ENCODE results near the gene HBG1. TPM values are rescaled to one million over a fixed set of nuclear protein-coding genes. Genes with fewer than 3 reads are reported as not detected.
"Not testable (repeated sequence)": the region's sequence is repeated elsewhere in the genome, so short reads cannot be mapped to it uniquely, and the experiment has no call there.

Gene HBG1
- total and polyA plus RNA-seq, 2 donors (not counting 1 experiment from before 2014, with no cell fraction given), result not detected

- CTCF ChIA-PET, result no interaction called here
- Histone ChIP-seq H3K36me3 (replicated peaks in 1 of 2; ENCODE audit: control extremely low read depth in 1 of 2, control insufficient read depth in 1 of 2, extremely low read depth in 1 of 2, insufficient read depth in 2 of 2, low read length in 1 of 2) (no peaks in the 10 kb centered on the region), H3K27ac (ENCODE audit: low read length in 2 of 2) (no peak overlapping the region), H3K9ac (ENCODE audit: low read length) (no peak overlapping the region), H3K79me2 (ENCODE audit: control insufficient read depth, insufficient read depth, low read length) (no peaks in the 10 kb centered on the region), H3K4me2 (replicated peaks; ENCODE audit: low read depth, low read length, poor library complexity, severe bottlenecking) (no peak overlapping the region), H2AFZ (ENCODE audit: insufficient read depth, low read depth, low read length, poor library complexity, severe bottlenecking) (no peak overlapping the region), H3K9me3 (ENCODE audit: control extremely low read depth in 1 of 3, control insufficient read depth in 2 of 3, insufficient read depth in 1 of 3, low read length in 2 of 3) (peaks cover 0 to 5% (median 0%) of the 10 kb centered on the region in 3 donors), H3K4me3 (ENCODE audit: control extremely low read depth in 1 of 5, extremely low read depth in 1 of 5, insufficient read depth in 1 of 5, low read depth in 2 of 5, low read length in 4 of 5) (no peak overlapping the region), H3K27me3 (replicated peaks in 1 of 4; ENCODE audit: control extremely low read depth in 1 of 4, control insufficient read depth in 3 of 4, insufficient read depth in 4 of 4, low read length in 3 of 4) (no peaks in the 10 kb centered on the region), H4K20me1 (ENCODE audit: control insufficient read depth, insufficient read depth, low read length, poor library complexity, severe bottlenecking) (no peaks in the 10 kb centered on the region), H3K4me1 (ENCODE audit: control insufficient read depth in 2 of 2, insufficient read depth in 2 of 2, low read length in 2 of 2) (no peaks in the 10 kb centered on the region)
- ATAC-seq (ENCODE audit: low read depth) (no peak), DNase-seq (no peak)
- POLR2A ChIA-PET, result no interaction called here
- WGBS (ENCODE audit: insufficient coverage), result 83% methylated on average over 1 of the region's 2 CpGs
- intact Hi-C loops (cut with micrococcal nuclease), result no loop called here
- H3K27me3 Mint-ChIP-seq, result peaks cover 20% of the 10 kb centered on the region
- H3K4me3 Mint-ChIP-seq, result no peak overlapping the region
- TF ChIP-seq CTCF (IDR thresholded peaks at IDR 0.05), result no peak
- TF ChIP-seq EZH2 (IDR thresholded peaks at IDR 0.05; ENCODE audit: borderline replicate concordance, insufficient read depth, low read depth, low read length, poor library complexity, severe bottlenecking), result no peak
- H3K9me3 Mint-ChIP-seq (ENCODE audit: insufficient read depth), result peaks cover 12% of the 10 kb centered on the region
- H3K27ac Mint-ChIP-seq, result no peak overlapping the region
- H3K4me1 Mint-ChIP-seq, result no peaks in the 10 kb centered on the region
Measured at GRCh38 chr11:5257296-5257695, 7.6 kb upstream of the HBG1 start.

GRCh38 chr11:5254646-5255413 lies 5.2 kb upstream of the HBG1 start, which contains the start of gene HBG2:
Gene HBG2, minus strand, starts transcription at chr11:5254781. Its CDS starts 53 bp downstream, at chr11:5254728.
- intact Hi-C loops (cut with micrococcal nuclease); DNase-seq; H3K4me1 Mint-ChIP-seq; H3K4me3 Mint-ChIP-seq; POLR2A ChIA-PET; H3K27me3 ChIP-seq (replicated peaks in 1 of 4; ENCODE audit: control extremely low read depth in 1 of 4, control insufficient read depth in 3 of 4, insufficient read depth in 4 of 4, low read length in 3 of 4); H3K27ac Mint-ChIP-seq; H2AFZ ChIP-seq (ENCODE audit: insufficient read depth, low read depth, low read length, poor library complexity, severe bottlenecking); ATAC-seq (ENCODE audit: low read depth); H3K9me3 Mint-ChIP-seq (ENCODE audit: insufficient read depth); H3K27ac ChIP-seq (ENCODE audit: low read length in 2 of 2); H3K79me2 ChIP-seq (ENCODE audit: control insufficient read depth, insufficient read depth, low read length); CTCF ChIA-PET; H3K9me3 ChIP-seq (ENCODE audit: control extremely low read depth in 1 of 3, control insufficient read depth in 2 of 3, insufficient read depth in 1 of 3, low read length in 2 of 3); H3K4me1 ChIP-seq (ENCODE audit: control insufficient read depth in 2 of 2, insufficient read depth in 2 of 2, low read length in 2 of 2); H3K9ac ChIP-seq (ENCODE audit: low read length); H3K36me3 ChIP-seq (replicated peaks in 1 of 2; ENCODE audit: control extremely low read depth in 1 of 2, control insufficient read depth in 1 of 2, extremely low read depth in 1 of 2, insufficient read depth in 2 of 2, low read length in 1 of 2); H4K20me1 ChIP-seq (ENCODE audit: control insufficient read depth, insufficient read depth, low read length, poor library complexity, severe bottlenecking); H3K4me3 ChIP-seq (ENCODE audit: control extremely low read depth in 1 of 5, extremely low read depth in 1 of 5, insufficient read depth in 1 of 5, low read depth in 2 of 5, low read length in 4 of 5); H3K4me2 ChIP-seq (replicated peaks; ENCODE audit: low read depth, low read length, poor library complexity, severe bottlenecking): not testable (repeated sequence)
- H3K27me3 Mint-ChIP-seq, result peaks cover 18% of the 10 kb centered on the region
- no CpG with 5 or more reads among the region's 9 CpGs for WGBS (ENCODE audit: insufficient coverage)

GRCh38 chr11:5254023-5254422 lies 4.4 kb upstream of the HBG1 start:
- H3K4me3 ChIP-seq (ENCODE audit: control extremely low read depth in 1 of 5, extremely low read depth in 1 of 5, insufficient read depth in 1 of 5, low read depth in 2 of 5, low read length in 4 of 5); H3K36me3 ChIP-seq (replicated peaks in 1 of 2; ENCODE audit: control extremely low read depth in 1 of 2, control insufficient read depth in 1 of 2, extremely low read depth in 1 of 2, insufficient read depth in 2 of 2, low read length in 1 of 2); H3K4me2 ChIP-seq (replicated peaks; ENCODE audit: low read depth, low read length, poor library complexity, severe bottlenecking); CTCF ChIA-PET; H3K4me3 Mint-ChIP-seq; DNase-seq; POLR2A ChIA-PET; H3K9me3 ChIP-seq (ENCODE audit: control extremely low read depth in 1 of 3, control insufficient read depth in 2 of 3, insufficient read depth in 1 of 3, low read length in 2 of 3); H3K27me3 ChIP-seq (replicated peaks in 1 of 4; ENCODE audit: control extremely low read depth in 1 of 4, control insufficient read depth in 3 of 4, insufficient read depth in 4 of 4, low read length in 3 of 4); H3K4me1 Mint-ChIP-seq; H3K79me2 ChIP-seq (ENCODE audit: control insufficient read depth, insufficient read depth, low read length); H3K9me3 Mint-ChIP-seq (ENCODE audit: insufficient read depth); H3K27ac Mint-ChIP-seq; H3K27ac ChIP-seq (ENCODE audit: low read length in 2 of 2); intact Hi-C loops (cut with micrococcal nuclease); H2AFZ ChIP-seq (ENCODE audit: insufficient read depth, low read depth, low read length, poor library complexity, severe bottlenecking); H3K4me1 ChIP-seq (ENCODE audit: control insufficient read depth in 2 of 2, insufficient read depth in 2 of 2, low read length in 2 of 2); H3K9ac ChIP-seq (ENCODE audit: low read length); ATAC-seq (ENCODE audit: low read depth); H4K20me1 ChIP-seq (ENCODE audit: control insufficient read depth, insufficient read depth, low read length, poor library complexity, severe bottlenecking): not testable (repeated sequence)
- 88% methylated on average over 1 of the region's 2 CpGs for WGBS (ENCODE audit: insufficient coverage)
- peaks cover 18% of the 10 kb centered on the region for H3K27me3 Mint-ChIP-seq
